MCF 10A (cell line): Measurements from ENCODE around the gene USP15. TPM values are rescaled to one million over a fixed set of nuclear protein-coding genes. Genes with fewer than 3 reads are reported as not detected.

ENCODE experiments used
- BruUV-seq: library from RNA; stranded (reverse); fragments of 400-500 nt; replicated peaks from 2 replicates; lab custom pipeline; 2021; lab: Mats Ljungman, UMichigan
- CTCF ChIA-PET: fragments of 300-600 bp; sonication (Branson Sonifier 250); formaldehyde crosslinking; extraction: SDS; loops from one replicate; lab custom pipeline; 2021; ENCODE audit warnings: antibody characterized with exemption, inconsistent platforms; lab: Yijun Ruan, JAX
- POLR2A ChIA-PET: fragments of 300-600, 350-650 bp; sonication (Branson Sonifier 250); formaldehyde crosslinking; extraction: SDS; loops from one replicate; lab custom pipeline; 2020; ENCODE audit warnings: antibody characterized with exemption, inconsistent platforms; lab: Yijun Ruan, JAX
- DNase-seq: peaks from one replicate; pipeline ENCODE4 v3.0.0-alpha.2; 2018; ENCODE audit not compliant: unreplicated experiment
- H3K27ac Mint-ChIP-seq: one replicate; pipeline ENCODE4 v1.8.0; 2022; ENCODE audit warnings: mild to moderate bottlenecking, low read depth, mixed read lengths; ENCODE audit not compliant: unreplicated experiment
- H3K27me3 Mint-ChIP-seq: one replicate; pipeline ENCODE4 v1.8.0; 2022; ENCODE audit warnings: mixed read lengths; ENCODE audit not compliant: insufficient read depth, unreplicated experiment
- H3K36me3 Mint-ChIP-seq: one replicate; pipeline ENCODE4 v1.8.0; 2022; ENCODE audit warnings: mild to moderate bottlenecking, moderate library complexity, mixed read lengths; ENCODE audit not compliant: insufficient read depth, unreplicated experiment
- H3K4me1 Mint-ChIP-seq: one replicate; pipeline ENCODE4 v1.8.0; 2022; ENCODE audit warnings: mixed read lengths; ENCODE audit not compliant: insufficient read depth, unreplicated experiment
- H3K4me3 Mint-ChIP-seq: one replicate; pipeline ENCODE4 v1.8.0; 2022; ENCODE audit warnings: mild to moderate bottlenecking, moderate library complexity, mixed read lengths; ENCODE audit not compliant: unreplicated experiment
- H3K9me3 Mint-ChIP-seq: one replicate; pipeline ENCODE4 v1.8.0; 2022; ENCODE audit warnings: mixed read lengths; ENCODE audit not compliant: unreplicated experiment
- CTCF ChIP-seq: fragments of 200-600 bp; IDR thresholded peaks from one replicate; pipeline ENCODE4 v1.8.0; 2022; ENCODE audit warnings: antibody characterized with exemption, mild to moderate bottlenecking; ENCODE audit not compliant: unreplicated experiment
- intact Hi-C: fragments of 100-400 bp; cut with micrococcal nuclease; formaldehyde crosslinking; loops from 2 replicates; pipeline ENCODE4 v1.14.1; 2022
- total RNA-seq: library from RNA; stranded (reverse); gene quantifications from 2 replicates; pipeline ENCODE4 v1.2.3, GENCODE V29; 2022

The USP15 gene
- total RNA-seq, 1 experiment from 2014 or later: 71.0 TPM

GRCh38 chr12:62285284-62285683 lies 25.1 kb downstream of the USP15 start:
- Mint-ChIP-seq H3K36me3 (peaks cover 11% of the 10 kb centered on the region), H3K4me1 (peaks cover 21% of the 10 kb centered on the region), H3K27me3 (no peaks in the 10 kb centered on the region), H3K4me3 (no peak overlapping the region), H3K27ac (no peak overlapping the region), H3K9me3 (peaks cover 7% of the 10 kb centered on the region)
- BruUV-seq: no TSS peak
- ChIA-PET CTCF (interaction anchor here (0.7 kb wide), 1 partner anchor 75 kb away, joined by 3 read pairs; no protein-coding TSS in a partner anchor), POLR2A (interaction anchor here (1.0 kb wide), 1 partner anchor 17 kb away, joined by 5 read pairs; no protein-coding TSS in a partner anchor)
- no peak for DNase-seq
- intact Hi-C loops: no loop called here
- TF ChIP-seq CTCF: no peak

- ChIA-PET POLR2A (no interaction called here), CTCF (no interaction called here)
- Mint-ChIP-seq H3K9me3 (peaks cover 7% of the 10 kb centered on the region), H3K27ac (no peak overlapping the region), H3K27me3 (no peaks in the 10 kb centered on the region), H3K4me3 (no peak overlapping the region), H3K36me3 (peaks cover 11% of the 10 kb centered on the region), H3K4me1 (peaks cover 13% of the 10 kb centered on the region)
- no peak for TF ChIP-seq CTCF
- BruUV-seq: no TSS peak
- intact Hi-C loops: no loop called here
- DNase-seq: no peak
These were observed 28.1 kb downstream of the USP15 start for GRCh38 chr12:62288328-62288727.

GRCh38 chr12:62290846-62291245 lies 30.6 kb downstream of the USP15 start:
- ChIA-PET CTCF (interaction anchor here (1.0 kb wide), 1 partner anchor 15 kb away, joined by 3 read pairs; no protein-coding TSS in a partner anchor), POLR2A (interaction anchor here (0.7 kb wide), 1 partner anchor 22 kb away, joined by 3 read pairs; no protein-coding TSS in a partner anchor)
- TF ChIP-seq CTCF: no peak
- H3K27me3 Mint-ChIP-seq: no peaks in the 10 kb centered on the region
- intact Hi-C loops: no loop called here
- peaks cover 7% of the 10 kb centered on the region for H3K9me3 Mint-ChIP-seq
- no peak overlapping the region for H3K27ac Mint-ChIP-seq
- H3K36me3 Mint-ChIP-seq: peaks cover 24% of the 10 kb centered on the region
- H3K4me3 Mint-ChIP-seq: no peak overlapping the region
- H3K4me1 Mint-ChIP-seq: peaks cover 13% of the 10 kb centered on the region
- DNase-seq: no peak
- BruUV-seq: no TSS peak

GRCh38 chr12:62291864-62292760 lies 31.9 kb downstream of the USP15 start:
- Mint-ChIP-seq H3K27ac (no peak overlapping the region), H3K36me3 (peaks cover 24% of the 10 kb centered on the region), H3K4me1 (peaks cover 13% of the 10 kb centered on the region), H3K4me3 (no peak overlapping the region), H3K9me3 (peaks cover 7% of the 10 kb centered on the region), H3K27me3 (no peaks in the 10 kb centered on the region)
- POLR2A ChIA-PET: interaction anchor here (0.7 kb wide), 1 partner anchor 26 kb away, joined by 3 read pairs; no protein-coding TSS in a partner anchor
- CTCF ChIA-PET: interaction anchor here (0.6 to 1.0 kb wide), 4 partner anchors 14 to 762 kb away, joined by 3 to 4 read pairs (median 3); no protein-coding TSS in a partner anchor
- BruUV-seq: no TSS peak
- TF ChIP-seq CTCF: no peak
- intact Hi-C loops: no loop called here
- peak; percentile 64 for DNase-seq
